ENCODE measurements around the gene ARID1B. TPM values are rescaled to one million over a fixed set of nuclear protein-coding genes. Genes with fewer than 3 reads are reported as not detected.

The ARID1B gene
- total RNA-seq, 2 donors from 2014 or later: 65.1 to 99.4 TPM

- Histone ChIP-seq H3K4me1 (replicated peaks) (no peaks in the 10 kb centered on the region), H3K9me3 (no peaks in the 10 kb centered on the region), H3K4me3 (no peak overlapping the region), H3K36me3 (peaks cover 0 to 8% of the 10 kb centered on the region in 2 donors), H3K27ac (peak overlapping the region; percentile 38 to 53), H3K27me3 (replicated peaks; ENCODE audit: insufficient read depth) (no peaks in the 10 kb centered on the region)
- intact Hi-C loops (cut with DNase I): no loop called here
- 83% methylated on average over 5 of the region's 5 CpGs for WGBS
- no peak for DNase-seq (ENCODE audit: low spot score)
- TF ChIP-seq, protein P1, sequence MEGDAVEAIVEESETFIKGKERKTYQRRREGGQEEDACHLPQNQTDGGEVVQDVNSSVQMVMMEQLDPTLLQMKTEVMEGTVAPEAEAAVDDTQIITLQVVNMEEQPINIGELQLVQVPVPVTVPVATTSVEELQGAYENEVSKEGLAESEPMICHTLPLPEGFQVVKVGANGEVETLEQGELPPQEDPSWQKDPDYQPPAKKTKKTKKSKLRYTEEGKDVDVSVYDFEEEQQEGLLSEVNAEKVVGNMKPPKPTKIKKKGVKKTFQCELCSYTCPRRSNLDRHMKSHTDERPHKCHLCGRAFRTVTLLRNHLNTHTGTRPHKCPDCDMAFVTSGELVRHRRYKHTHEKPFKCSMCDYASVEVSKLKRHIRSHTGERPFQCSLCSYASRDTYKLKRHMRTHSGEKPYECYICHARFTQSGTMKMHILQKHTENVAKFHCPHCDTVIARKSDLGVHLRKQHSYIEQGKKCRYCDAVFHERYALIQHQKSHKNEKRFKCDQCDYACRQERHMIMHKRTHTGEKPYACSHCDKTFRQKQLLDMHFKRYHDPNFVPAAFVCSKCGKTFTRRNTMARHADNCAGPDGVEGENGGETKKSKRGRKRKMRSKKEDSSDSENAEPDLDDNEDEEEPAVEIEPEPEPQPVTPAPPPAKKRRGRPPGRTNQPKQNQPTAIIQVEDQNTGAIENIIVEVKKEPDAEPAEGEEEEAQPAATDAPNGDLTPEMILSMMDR (IDR thresholded peaks at IDR 0.05): no peak
- TF ChIP-seq POLR2AphosphoS5 (IDR thresholded peaks at IDR 0.05): no peak
Observed at GRCh38 chr6:157193443-157193996, 416.3 kb downstream of the ARID1B start.

- no peak overlapping the region for H3K4me3 ChIP-seq
- 41% methylated on average over 2 of the region's 2 CpGs for WGBS
- H3K27me3 ChIP-seq (replicated peaks; ENCODE audit: insufficient read depth): no peaks in the 10 kb centered on the region
- DNase-seq (ENCODE audit: low spot score): no peak
- intact Hi-C loops (cut with DNase I): no loop called here
- H3K36me3 ChIP-seq: peaks cover 0 to 8% of the 10 kb centered on the region in 2 donors
- no peak for TF ChIP-seq POLR2A (IDR thresholded peaks at IDR 0.05)
- TF ChIP-seq, protein P1 (IDR thresholded peaks at IDR 0.05): no peak
- TF ChIP-seq POLR2AphosphoS5 (IDR thresholded peaks at IDR 0.05): peak; percentile 71
- H3K9me3 ChIP-seq: no peaks in the 10 kb centered on the region
- H3K4me1 ChIP-seq (replicated peaks): no peaks in the 10 kb centered on the region
- H3K27ac ChIP-seq: peak overlapping the region; percentile 38 to 53
Observed at GRCh38 chr6:157194110-157194509, 416.9 kb downstream of the ARID1B start.

DNA sequence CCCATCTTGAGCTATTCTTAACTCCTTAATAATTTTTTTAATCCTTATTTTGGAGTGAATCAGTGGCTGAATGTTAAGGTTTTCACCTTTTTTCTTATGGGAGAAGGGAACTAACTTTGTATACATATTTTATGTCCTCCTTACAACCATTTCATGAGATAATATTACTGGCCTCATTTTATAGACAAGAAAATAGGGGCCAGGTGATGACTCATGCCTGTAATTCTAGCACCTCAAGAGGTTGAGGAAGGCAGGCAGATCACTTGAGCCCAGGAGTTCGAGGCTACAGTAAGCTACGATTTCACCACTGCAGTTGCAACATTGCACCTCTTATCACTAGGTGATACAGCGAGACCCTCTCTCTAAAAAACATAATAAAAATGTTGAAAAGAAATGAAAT lies 417.5 kb downstream of the ARID1B start:
- 73% methylated on average over 3 of the region's 3 CpGs for WGBS
- no peaks in the 10 kb centered on the region for H3K4me1 ChIP-seq (replicated peaks)
- peak overlapping the region; percentile 12 to 53 for H3K27ac ChIP-seq
- TF ChIP-seq, protein P1 (IDR thresholded peaks at IDR 0.05): no peak
- no peak for TF ChIP-seq POLR2AphosphoS5 (IDR thresholded peaks at IDR 0.05)
- TF ChIP-seq POLR2A (IDR thresholded peaks at IDR 0.05): no peak
- no peak for DNase-seq (ENCODE audit: low spot score)
- H3K36me3 ChIP-seq: peaks cover 0 to 8% of the 10 kb centered on the region in 2 donors
- H3K27me3 ChIP-seq (replicated peaks; ENCODE audit: insufficient read depth): no peaks in the 10 kb centered on the region
- intact Hi-C loops (cut with DNase I): no loop called here
- no peak overlapping the region for H3K4me3 ChIP-seq
- no peaks in the 10 kb centered on the region for H3K9me3 ChIP-seq

DNA sequence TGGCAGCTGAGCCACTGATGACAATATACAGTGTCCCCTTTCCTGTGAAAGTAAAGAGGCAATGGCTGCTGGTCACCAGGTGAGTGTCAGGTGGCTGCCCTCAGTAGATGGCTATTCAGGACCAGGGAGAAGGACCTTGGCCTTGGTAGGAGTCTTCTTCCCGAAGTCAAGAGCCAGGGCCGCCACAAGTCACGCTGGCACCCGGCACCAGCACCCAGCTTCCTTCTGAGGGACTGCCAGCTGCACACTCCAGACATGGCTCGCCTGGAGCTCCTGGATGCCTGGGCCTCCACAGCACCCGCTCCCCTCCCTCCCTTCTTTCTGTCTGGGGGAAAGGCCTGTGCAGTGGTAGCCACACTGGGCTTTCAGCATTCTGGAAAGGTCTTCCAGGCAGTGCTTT lies 419.2 kb downstream of the ARID1B start:
- no peaks in the 10 kb centered on the region for H3K9me3 ChIP-seq
- H3K4me1 ChIP-seq (replicated peaks): no peaks in the 10 kb centered on the region
- no peak overlapping the region for H3K27ac ChIP-seq
- no peak overlapping the region for H3K4me3 ChIP-seq
- TF ChIP-seq, protein P1 (IDR thresholded peaks at IDR 0.05): no peak
- TF ChIP-seq POLR2AphosphoS5 (IDR thresholded peaks at IDR 0.05): no peak
- TF ChIP-seq POLR2A (IDR thresholded peaks at IDR 0.05): no peak
- H3K36me3 ChIP-seq: peaks cover 5 to 11% of the 10 kb centered on the region in 2 donors
- no peaks in the 10 kb centered on the region for H3K27me3 ChIP-seq (replicated peaks; ENCODE audit: insufficient read depth)
- intact Hi-C loops (cut with DNase I): no loop called here
- 91% methylated on average over 6 of the region's 6 CpGs for WGBS
- no peak for DNase-seq (ENCODE audit: low spot score)

Measured in prostate gland (tissue), 2 donors.